ENCODE measurements around the gene GZMM.

Gene GZMM

DNA sequence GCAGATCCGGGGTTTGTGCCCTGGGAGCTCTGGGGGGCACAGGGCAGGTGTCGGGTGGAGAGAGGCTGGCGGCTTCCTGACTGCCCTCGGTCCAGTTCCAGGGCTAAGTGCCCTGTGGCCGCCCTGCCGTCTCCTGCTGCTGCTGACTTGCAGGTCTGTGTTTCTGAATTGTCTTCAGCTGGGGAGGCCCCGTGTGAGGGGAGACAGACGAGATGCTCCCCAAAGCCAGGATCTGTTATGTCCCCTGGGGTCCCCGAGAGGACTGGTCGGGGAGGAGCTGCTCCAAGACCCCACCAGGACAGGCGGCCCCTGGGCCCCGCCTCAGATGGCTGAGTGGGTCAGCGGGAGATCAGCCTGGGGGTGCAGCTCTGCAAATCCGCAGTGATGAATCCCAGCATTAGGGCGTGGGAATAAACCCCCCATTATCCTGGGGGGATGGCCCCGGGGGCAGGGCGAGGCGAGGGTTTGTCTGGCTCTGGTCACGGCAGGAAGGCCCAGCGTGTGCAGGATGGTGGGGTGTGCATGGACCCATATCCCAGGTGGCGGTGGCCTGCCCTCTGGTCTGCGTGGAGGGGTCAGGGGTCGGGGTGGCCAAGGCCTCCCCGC, 50.5 kb downstream of the GZMM start:
- no peak for DNase-seq (ENCODE audit: low read depth)
- TF ChIP-seq, protein P1, sequence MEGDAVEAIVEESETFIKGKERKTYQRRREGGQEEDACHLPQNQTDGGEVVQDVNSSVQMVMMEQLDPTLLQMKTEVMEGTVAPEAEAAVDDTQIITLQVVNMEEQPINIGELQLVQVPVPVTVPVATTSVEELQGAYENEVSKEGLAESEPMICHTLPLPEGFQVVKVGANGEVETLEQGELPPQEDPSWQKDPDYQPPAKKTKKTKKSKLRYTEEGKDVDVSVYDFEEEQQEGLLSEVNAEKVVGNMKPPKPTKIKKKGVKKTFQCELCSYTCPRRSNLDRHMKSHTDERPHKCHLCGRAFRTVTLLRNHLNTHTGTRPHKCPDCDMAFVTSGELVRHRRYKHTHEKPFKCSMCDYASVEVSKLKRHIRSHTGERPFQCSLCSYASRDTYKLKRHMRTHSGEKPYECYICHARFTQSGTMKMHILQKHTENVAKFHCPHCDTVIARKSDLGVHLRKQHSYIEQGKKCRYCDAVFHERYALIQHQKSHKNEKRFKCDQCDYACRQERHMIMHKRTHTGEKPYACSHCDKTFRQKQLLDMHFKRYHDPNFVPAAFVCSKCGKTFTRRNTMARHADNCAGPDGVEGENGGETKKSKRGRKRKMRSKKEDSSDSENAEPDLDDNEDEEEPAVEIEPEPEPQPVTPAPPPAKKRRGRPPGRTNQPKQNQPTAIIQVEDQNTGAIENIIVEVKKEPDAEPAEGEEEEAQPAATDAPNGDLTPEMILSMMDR (IDR thresholded peaks at IDR 0.05; ENCODE audit: insufficient read depth, low read depth, low read length, missing control alignments): no peak
- no peak overlapping the region for H3K4me3 ChIP-seq (ENCODE audit: low read length)

DNA sequence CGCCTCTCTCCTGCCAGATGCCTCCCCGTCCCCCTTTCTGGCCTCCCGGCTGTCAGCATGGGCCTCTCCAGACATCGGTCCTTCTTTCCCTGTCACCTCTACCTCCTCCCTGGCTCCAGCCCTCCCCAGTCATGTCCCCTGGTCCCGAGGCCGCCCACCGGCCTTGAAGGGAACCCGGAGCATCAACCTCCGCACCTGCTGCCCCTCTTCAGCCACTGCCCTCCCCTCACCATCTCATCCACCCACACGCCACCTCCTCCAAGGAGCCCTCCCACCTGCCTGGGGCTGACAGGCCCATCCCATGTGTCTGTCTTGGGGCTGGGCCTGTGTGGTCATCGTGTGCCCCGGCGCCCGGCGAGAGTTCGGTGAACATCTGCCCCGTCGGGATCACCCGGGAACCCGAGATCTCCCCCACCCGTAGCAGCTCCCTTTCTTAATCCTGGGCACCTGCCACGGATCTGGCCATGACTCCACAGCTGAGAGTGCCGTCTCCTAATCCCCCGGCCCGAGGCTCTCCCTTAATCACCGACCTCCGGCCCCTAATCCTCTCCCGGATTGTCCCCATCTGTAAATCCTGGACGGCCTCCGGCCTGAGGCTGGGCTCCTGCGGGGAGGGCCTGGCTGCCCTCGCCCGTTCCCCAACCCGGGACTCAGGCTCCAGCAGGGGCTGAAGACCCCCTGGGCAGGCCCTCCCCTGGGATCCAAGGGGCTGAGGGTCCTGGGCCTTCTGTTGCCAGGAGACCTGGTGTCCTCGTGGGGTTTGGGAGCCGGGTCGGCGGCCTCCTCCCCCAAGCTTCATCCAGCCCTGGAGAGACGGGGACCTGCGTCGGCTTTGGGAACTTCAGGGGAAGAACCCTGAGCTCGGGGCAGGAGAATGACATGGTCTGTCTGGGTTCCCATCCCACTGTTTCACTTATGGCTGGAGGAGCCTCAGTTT, 51.7 kb downstream of the GZMM start:
- no peak overlapping the region for H3K4me3 ChIP-seq (ENCODE audit: low read length)
- no peak for DNase-seq (ENCODE audit: low read depth)
- TF ChIP-seq, protein P1 (IDR thresholded peaks at IDR 0.05; ENCODE audit: insufficient read depth, low read depth, low read length, missing control alignments): no peak

DNA sequence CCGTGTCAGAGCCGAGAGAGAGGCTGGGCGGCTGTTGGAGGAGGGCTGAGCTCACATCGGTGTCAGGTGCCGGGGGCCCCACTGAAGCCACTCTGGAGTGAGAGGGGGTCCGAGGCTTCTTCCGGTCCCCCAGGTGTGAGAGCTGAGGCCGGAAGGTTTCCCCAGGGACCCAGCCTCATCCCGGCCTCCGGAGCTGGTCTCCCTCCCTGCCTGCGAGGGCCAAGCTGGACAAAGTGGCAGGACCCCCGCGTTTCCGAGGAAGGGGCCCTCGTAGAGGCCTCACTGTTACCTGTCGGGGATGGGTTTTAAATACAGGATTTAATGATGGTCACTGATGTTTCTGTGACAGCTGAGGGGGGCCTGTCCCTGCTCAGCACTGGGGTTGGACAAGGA, 52.4 kb downstream of the GZMM start:
- no peak overlapping the region for H3K4me3 ChIP-seq (ENCODE audit: low read length)
- TF ChIP-seq, protein P1 (IDR thresholded peaks at IDR 0.05; ENCODE audit: insufficient read depth, low read depth, low read length, missing control alignments): no peak
- no peak for DNase-seq (ENCODE audit: low read depth)

DNA sequence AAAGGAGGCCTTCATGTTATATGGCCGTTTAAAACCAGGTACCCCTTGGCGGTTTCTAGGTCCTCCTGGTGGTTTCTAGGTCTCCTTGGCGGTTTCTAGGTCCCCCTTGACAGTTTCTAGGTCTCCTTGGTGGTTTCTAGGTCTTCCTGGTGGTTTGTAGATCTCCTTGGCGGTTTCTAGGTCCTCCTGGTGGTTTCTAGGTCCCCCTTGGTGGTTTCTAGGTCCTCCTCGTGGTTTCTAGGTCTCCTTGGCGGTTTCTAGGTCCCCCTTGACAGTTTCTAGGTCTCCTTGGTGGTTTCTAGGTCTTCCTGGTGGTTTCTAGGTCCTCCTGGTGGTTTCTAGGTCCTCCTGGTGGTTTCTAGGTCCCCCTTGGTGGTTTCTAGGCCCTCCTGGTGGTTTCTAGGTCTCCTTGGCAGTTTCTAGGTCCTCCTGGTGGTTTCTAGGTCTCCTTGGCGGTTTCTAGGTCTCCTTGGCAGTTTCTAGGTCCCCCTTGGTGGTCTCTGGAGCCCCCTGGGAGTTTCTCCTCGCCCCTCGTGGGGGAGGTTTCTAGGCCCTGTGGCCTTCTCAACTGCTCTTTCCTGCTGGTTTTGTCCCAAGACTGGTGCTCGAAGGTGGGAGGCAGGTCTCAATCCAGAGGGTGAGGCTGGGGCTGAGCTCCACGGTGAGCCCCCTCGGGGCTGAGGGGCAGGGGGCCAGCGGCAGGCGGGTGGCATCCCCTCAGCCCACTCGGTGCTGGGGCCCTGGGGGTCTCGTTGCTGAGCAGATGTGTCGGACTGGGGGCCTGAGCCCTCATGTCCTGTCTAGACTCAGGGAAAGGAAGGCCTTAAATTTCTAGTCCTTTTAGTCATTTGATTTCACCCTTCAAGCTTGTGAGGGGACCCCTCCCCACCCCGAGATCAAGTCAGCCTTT, 53.8 kb downstream of the GZMM start:
- TF ChIP-seq, protein P1 (IDR thresholded peaks at IDR 0.05; ENCODE audit: insufficient read depth, low read depth, low read length, missing control alignments): no peak
- H3K4me3 ChIP-seq (ENCODE audit: low read length): no peak overlapping the region
- DNase-seq (ENCODE audit: low read depth): no peak
